WI38 (cell line): ENCODE measurements around the gene IGF1.

Experiments
- H3K4me3 ChIP-seq: 2 replicates; pipeline ENCODE4 v1.5.1; 2011; ENCODE audit warnings: low read depth, mild to moderate bottlenecking, control low read depth, low read length
- CTCF ChIP-seq: IDR thresholded peaks from 2 replicates; pipeline ENCODE4 v1.5.1; 2012; ENCODE audit warnings: low read depth, mild to moderate bottlenecking, control low read depth, low read length

The IGF1 gene

GRCh38 chr12:102419094-102419764 is 61.1 kb downstream of the IGF1 start:
- no peak for TF ChIP-seq CTCF
- no peak overlapping the region for H3K4me3 ChIP-seq

- H3K4me3 ChIP-seq, result no peak overlapping the region
- no peak for TF ChIP-seq CTCF
These were observed 63.3 kb downstream of the IGF1 start for GRCh38 chr12:102417055-102417454.

- TF ChIP-seq CTCF, result no peak
These were observed 64.8 kb downstream of the IGF1 start for GRCh38 chr12:102415515-102415914.

GRCh38 chr12:102413396-102413795 is 67.0 kb downstream of the IGF1 start:
- TF ChIP-seq CTCF, result no peak
- H3K4me3 ChIP-seq, result no peak overlapping the region

More at GRCh38 chr12:102415515-102415914, 64.8 kb downstream of the IGF1 start:
- H3K4me3 ChIP-seq, result no peak overlapping the region

GRCh38 chr12:102410511-102410910 is 69.9 kb downstream of the IGF1 start:
- no peak for TF ChIP-seq CTCF
- H3K4me3 ChIP-seq, result no peak overlapping the region

GRCh38 chr12:102408487-102409297 is 71.7 kb downstream of the IGF1 start:
- no peak overlapping the region for H3K4me3 ChIP-seq
- no peak for TF ChIP-seq CTCF
